Measurements from ENCODE around the gene MYF5. TPM values are rescaled to one million over a fixed set of nuclear protein-coding genes. Genes with fewer than 3 reads are reported as not detected.
A peak's percentile ranks its signal among the peaks of the same experiment; 100 is the strongest.
"Not testable (repeated sequence)": the region's sequence is repeated elsewhere in the genome, so short reads cannot be mapped to it uniquely, and the experiment has no call there.

The MYF5 gene
- total RNA-seq, 1 experiment from 2014 or later, result not detected

- H3K9me3 Mint-ChIP-seq, result no peaks in the 10 kb centered on the region
- H3K27ac Mint-ChIP-seq, result no peak overlapping the region
- WGBS (ENCODE audit: extremely low coverage, insufficient read length, low lambda C conversion rate), result no CpG with 5 or more reads among the region's 5 CpGs
Observed at GRCh38 chr12:80670214-80670613, 46.5 kb upstream of the MYF5 start.

GRCh38 chr12:80676042-80676636, 40.6 kb upstream of the MYF5 start:
- H2BK20ac ChIP-seq (ENCODE audit: low read depth, low read length, poor library complexity, severe bottlenecking); H3K9me3 Mint-ChIP-seq; H3K4me1 ChIP-seq (ENCODE audit: insufficient read depth, low read length); H2AK5ac ChIP-seq (ENCODE audit: insufficient read length, low read length); H2BK12ac ChIP-seq (ENCODE audit: insufficient read length, low read depth, low read length); H3K4me2 ChIP-seq (ENCODE audit: insufficient read depth, insufficient read length, low read length); H3K27me3 ChIP-seq (ENCODE audit: insufficient read depth, low read length); H3K56ac ChIP-seq (ENCODE audit: insufficient read length, low read depth, low read length); H2BK5ac ChIP-seq (ENCODE audit: insufficient read length, low read length); H4K20me1 ChIP-seq (ENCODE audit: control insufficient read depth, insufficient read depth, insufficient read length); H3K27me3 Mint-ChIP-seq (ENCODE audit: low read depth); H3K18ac ChIP-seq (ENCODE audit: insufficient read length, low read depth, low read length); H3K79me2 ChIP-seq (ENCODE audit: insufficient read depth, low read length); H4K91ac ChIP-seq (ENCODE audit: insufficient read length, low read depth, low read length); H3K23ac ChIP-seq (ENCODE audit: insufficient read length, low read depth, low read length); H4K8ac ChIP-seq (replicated peaks; ENCODE audit: insufficient read length, low read depth, low read length); H3K27ac ChIP-seq (ENCODE audit: insufficient read length, low read depth, low read length); H3K9ac ChIP-seq (ENCODE audit: extremely low read depth, insufficient read length, low read length); H3K36me3 Mint-ChIP-seq (ENCODE audit: insufficient read depth in 1 of 3, low read depth in 3 of 3); H2BK120ac ChIP-seq (ENCODE audit: low read depth, low read length, poor library complexity, severe bottlenecking); H3K9me3 ChIP-seq (ENCODE audit: control insufficient read depth, low read depth, low read length); H2BK15ac ChIP-seq (ENCODE audit: low read depth, low read length); H3K79me1 ChIP-seq (ENCODE audit: insufficient read depth, low read depth, low read length, poor library complexity, severe bottlenecking); H3T11ph ChIP-seq (ENCODE audit: low read length); H4K5ac ChIP-seq (ENCODE audit: insufficient read length, low read depth, low read length); H3K23me2 ChIP-seq (ENCODE audit: insufficient read length, low read depth, low read length, poor library complexity, severe bottlenecking); H3K4ac ChIP-seq (ENCODE audit: low read depth, low read length); H3K14ac ChIP-seq (ENCODE audit: insufficient read depth, low read length); H3K4me3 Mint-ChIP-seq; H2AFZ ChIP-seq (ENCODE audit: low read length): not testable (repeated sequence)
- no CpG with 5 or more reads among the region's 13 CpGs for WGBS (ENCODE audit: extremely low coverage, insufficient read length, low lambda C conversion rate)
- peaks cover 13 to 17% of the 10 kb centered on the region in 2 experiments for H3K4me1 Mint-ChIP-seq
- peak overlapping the region in 2 of 3 experiments; percentile 79 to 84; a peak in 3 of 7 replicates for H3K27ac Mint-ChIP-seq
- peak; percentile 28 for DNase-seq

More at GRCh38 chr12:80670214-80670613, 46.5 kb upstream of the MYF5 start:
- Histone ChIP-seq H2AK5ac (ENCODE audit: insufficient read length, low read length) (no peak overlapping the region), H4K20me1 (ENCODE audit: control insufficient read depth, insufficient read depth, insufficient read length) (no peaks in the 10 kb centered on the region), H3K79me1 (ENCODE audit: insufficient read depth, low read depth, low read length, poor library complexity, severe bottlenecking) (no peaks in the 10 kb centered on the region), H4K91ac (ENCODE audit: insufficient read length, low read depth, low read length) (no peak overlapping the region), H2BK15ac (ENCODE audit: low read depth, low read length) (no peak overlapping the region), H2BK20ac (ENCODE audit: low read depth, low read length, poor library complexity, severe bottlenecking) (no peak overlapping the region), H2BK120ac (ENCODE audit: low read depth, low read length, poor library complexity, severe bottlenecking) (no peak overlapping the region), H3K23me2 (ENCODE audit: insufficient read length, low read depth, low read length, poor library complexity, severe bottlenecking) (no peaks in the 10 kb centered on the region), H3K4ac (ENCODE audit: low read depth, low read length) (no peak overlapping the region), H3K79me2 (ENCODE audit: insufficient read depth, low read length) (no peaks in the 10 kb centered on the region), H3K27me3 (ENCODE audit: insufficient read depth, low read length) (no peaks in the 10 kb centered on the region), H3K9ac (ENCODE audit: extremely low read depth, insufficient read length, low read length) (no peak overlapping the region), H3K18ac (ENCODE audit: insufficient read length, low read depth, low read length) (no peak overlapping the region), H3T11ph (ENCODE audit: low read length) (no peak overlapping the region), H3K23ac (ENCODE audit: insufficient read length, low read depth, low read length) (no peak overlapping the region), H2BK5ac (ENCODE audit: insufficient read length, low read length) (no peak overlapping the region), H3K14ac (ENCODE audit: insufficient read depth, low read length) (no peak overlapping the region), H2BK12ac (ENCODE audit: insufficient read length, low read depth, low read length) (no peak overlapping the region), H3K56ac (ENCODE audit: insufficient read length, low read depth, low read length) (no peak overlapping the region), H3K4me1 (ENCODE audit: insufficient read depth, low read length) (no peaks in the 10 kb centered on the region), H4K8ac (replicated peaks; ENCODE audit: insufficient read length, low read depth, low read length) (no peak overlapping the region), H2AFZ (ENCODE audit: low read length) (no peak overlapping the region), H3K4me2 (ENCODE audit: insufficient read depth, insufficient read length, low read length) (no peak overlapping the region), H3K9me3 (ENCODE audit: control insufficient read depth, low read depth, low read length) (no peaks in the 10 kb centered on the region), H4K5ac (ENCODE audit: insufficient read length, low read depth, low read length) (no peak overlapping the region), H3K27ac (ENCODE audit: insufficient read length, low read depth, low read length) (no peak overlapping the region)
- Mint-ChIP-seq H3K4me3 (no peak overlapping the region), H3K4me1 (peaks cover 6 to 8% of the 10 kb centered on the region in 2 experiments), H3K36me3 (ENCODE audit: insufficient read depth in 1 of 3, low read depth in 3 of 3) (no peaks in the 10 kb centered on the region), H3K27me3 (ENCODE audit: low read depth) (peaks cover 1% of the 10 kb centered on the region; the same call in 1 of the 2 replicates)
- DNase-seq, result no peak
- no peak for TF ChIP-seq CTCF (conservative IDR thresholded peaks at IDR 0.05)

Measured in H9 (cell line).